ENCODE results near the gene ACE2. TPM values are rescaled to one million over a fixed set of nuclear protein-coding genes. Genes with fewer than 3 reads are reported as not detected.

Gene ACE2
- total RNA-seq, 2 donors from 2014 or later = 0.33 to 2.7 TPM

- 95% methylated on average over 7 of the region's 7 CpGs; no CpG with 5 or more reads in 1 of the 2 experiments for WGBS, 2 experiments (ENCODE audit: insufficient coverage in 1 of 2, insufficient read length in 1 of 2)
Measured at GRCh38 chrX:15643786-15644559, 43.2 kb upstream of the ACE2 start.

GRCh38 chrX:15631637-15632036, 30.9 kb upstream of the ACE2 start:
- no peaks in the 10 kb centered on the region for H3K9me3 Mint-ChIP-seq
- TF ChIP-seq CTCF (conservative IDR thresholded peaks at IDR 0.05) = no peak
- no peaks in the 10 kb centered on the region for H3K4me1 Mint-ChIP-seq
- no peak for DNase-seq
- H3K27me3 ChIP-seq (ENCODE audit: control insufficient read depth, insufficient read depth, low read length, poor library complexity, severe bottlenecking) = no peaks in the 10 kb centered on the region
- H3K4me3 Mint-ChIP-seq = no peak overlapping the region
- no peaks in the 10 kb centered on the region for H3K36me3 ChIP-seq (ENCODE audit: control insufficient read depth, insufficient read depth, low read length)
- H3K9ac ChIP-seq (ENCODE audit: extremely low read depth, low read length, poor library complexity, severe bottlenecking) = no peak overlapping the region
- H3K27me3 Mint-ChIP-seq (ENCODE audit: insufficient read depth) = peaks cover 6% of the 10 kb centered on the region
- H3K9me3 ChIP-seq (ENCODE audit: control insufficient read depth, low read length) = no peaks in the 10 kb centered on the region
- no peak overlapping the region for H3K27ac Mint-ChIP-seq
- no peak overlapping the region for H3K27ac ChIP-seq (ENCODE audit: low read depth, low read length)
- no peaks in the 10 kb centered on the region for H3K4me1 ChIP-seq (ENCODE audit: control insufficient read depth, insufficient read depth, low read length)
- H3K36me3 Mint-ChIP-seq (ENCODE audit: low read depth) = no peaks in the 10 kb centered on the region
- no peak overlapping the region for H3K4me3 ChIP-seq (ENCODE audit: low read length)

More at GRCh38 chrX:15643786-15644559, 43.2 kb upstream of the ACE2 start:
- no peak overlapping the region for H3K9ac ChIP-seq (ENCODE audit: extremely low read depth, low read length, poor library complexity, severe bottlenecking)
- Mint-ChIP-seq H3K27ac (no peak overlapping the region), H3K36me3 (ENCODE audit: low read depth) (no peaks in the 10 kb centered on the region), H3K9me3 (no peaks in the 10 kb centered on the region), H3K27me3 (ENCODE audit: insufficient read depth) (no peaks in the 10 kb centered on the region), H3K4me3 (no peak overlapping the region), H3K4me1 (peaks cover 7% of the 10 kb centered on the region)
- no peak for TF ChIP-seq CTCF (conservative IDR thresholded peaks at IDR 0.05)
- H3K27me3 ChIP-seq (ENCODE audit: control insufficient read depth, insufficient read depth, low read length, poor library complexity, severe bottlenecking) = no peaks in the 10 kb centered on the region
- no peak overlapping the region for H3K27ac ChIP-seq (ENCODE audit: low read depth, low read length)
- H3K36me3 ChIP-seq (ENCODE audit: control insufficient read depth, insufficient read depth, low read length) = peaks cover 7% of the 10 kb centered on the region
- no peaks in the 10 kb centered on the region for H3K4me1 ChIP-seq (ENCODE audit: control insufficient read depth, insufficient read depth, low read length)
- no peak for DNase-seq
- H3K9me3 ChIP-seq (ENCODE audit: control insufficient read depth, low read length) = no peaks in the 10 kb centered on the region
- no peak overlapping the region for H3K4me3 ChIP-seq (ENCODE audit: low read length)

- TF ChIP-seq CTCF (conservative IDR thresholded peaks at IDR 0.05) = no peak
- Histone ChIP-seq H3K27me3 (ENCODE audit: control insufficient read depth, insufficient read depth, low read length, poor library complexity, severe bottlenecking) (no peaks in the 10 kb centered on the region), H3K9me3 (ENCODE audit: control insufficient read depth, low read length) (no peaks in the 10 kb centered on the region), H3K9ac (ENCODE audit: extremely low read depth, low read length, poor library complexity, severe bottlenecking) (no peak overlapping the region), H3K4me1 (ENCODE audit: control insufficient read depth, insufficient read depth, low read length) (no peaks in the 10 kb centered on the region), H3K36me3 (ENCODE audit: control insufficient read depth, insufficient read depth, low read length) (no peaks in the 10 kb centered on the region), H3K27ac (ENCODE audit: low read depth, low read length) (no peak overlapping the region), H3K4me3 (ENCODE audit: low read length) (no peak overlapping the region)
- Mint-ChIP-seq H3K4me3 (no peak overlapping the region), H3K9me3 (no peaks in the 10 kb centered on the region), H3K36me3 (ENCODE audit: low read depth) (no peaks in the 10 kb centered on the region), H3K27ac (no peak overlapping the region), H3K4me1 (peaks cover 2% of the 10 kb centered on the region), H3K27me3 (ENCODE audit: insufficient read depth) (no peaks in the 10 kb centered on the region)
- DNase-seq = no peak
- 96 to 100% methylated on average over 1 of the region's 1 CpG for WGBS, 2 experiments (ENCODE audit: insufficient coverage in 1 of 2, insufficient read length in 1 of 2)
Measured at GRCh38 chrX:15623054-15623453, 22.3 kb upstream of the ACE2 start.
